ENCODE measurements around the gene DACT1.

Gene DACT1

DNA sequence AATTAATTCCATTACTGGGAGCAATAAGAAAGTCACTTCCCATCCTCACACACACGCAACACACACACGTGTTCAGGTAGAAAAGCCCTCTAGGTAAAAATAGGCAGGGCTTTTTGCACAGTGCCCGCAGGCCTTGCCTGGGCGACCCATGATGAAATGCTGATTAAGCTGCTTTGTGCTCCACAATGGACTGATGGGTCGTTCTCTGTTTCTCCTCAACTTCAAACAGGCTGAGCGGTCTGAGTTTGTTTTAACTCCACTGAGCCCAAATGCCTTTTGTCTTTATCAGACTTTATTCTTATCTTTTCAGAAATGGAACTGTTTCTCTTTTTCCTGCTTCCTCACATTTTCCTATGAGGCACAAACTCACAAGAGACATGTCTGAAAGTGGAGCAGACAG is 9.4 kb upstream of the DACT1 start:
- no peak for DNase-seq (ENCODE audit: low read depth)
- H3K4me3 ChIP-seq (ENCODE audit: low read depth, low read length) = no peak overlapping the region
- TF ChIP-seq, protein P1, sequence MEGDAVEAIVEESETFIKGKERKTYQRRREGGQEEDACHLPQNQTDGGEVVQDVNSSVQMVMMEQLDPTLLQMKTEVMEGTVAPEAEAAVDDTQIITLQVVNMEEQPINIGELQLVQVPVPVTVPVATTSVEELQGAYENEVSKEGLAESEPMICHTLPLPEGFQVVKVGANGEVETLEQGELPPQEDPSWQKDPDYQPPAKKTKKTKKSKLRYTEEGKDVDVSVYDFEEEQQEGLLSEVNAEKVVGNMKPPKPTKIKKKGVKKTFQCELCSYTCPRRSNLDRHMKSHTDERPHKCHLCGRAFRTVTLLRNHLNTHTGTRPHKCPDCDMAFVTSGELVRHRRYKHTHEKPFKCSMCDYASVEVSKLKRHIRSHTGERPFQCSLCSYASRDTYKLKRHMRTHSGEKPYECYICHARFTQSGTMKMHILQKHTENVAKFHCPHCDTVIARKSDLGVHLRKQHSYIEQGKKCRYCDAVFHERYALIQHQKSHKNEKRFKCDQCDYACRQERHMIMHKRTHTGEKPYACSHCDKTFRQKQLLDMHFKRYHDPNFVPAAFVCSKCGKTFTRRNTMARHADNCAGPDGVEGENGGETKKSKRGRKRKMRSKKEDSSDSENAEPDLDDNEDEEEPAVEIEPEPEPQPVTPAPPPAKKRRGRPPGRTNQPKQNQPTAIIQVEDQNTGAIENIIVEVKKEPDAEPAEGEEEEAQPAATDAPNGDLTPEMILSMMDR (IDR thresholded peaks at IDR 0.05; ENCODE audit: control insufficient read depth, extremely low read depth, insufficient read depth) = no peak

DNA sequence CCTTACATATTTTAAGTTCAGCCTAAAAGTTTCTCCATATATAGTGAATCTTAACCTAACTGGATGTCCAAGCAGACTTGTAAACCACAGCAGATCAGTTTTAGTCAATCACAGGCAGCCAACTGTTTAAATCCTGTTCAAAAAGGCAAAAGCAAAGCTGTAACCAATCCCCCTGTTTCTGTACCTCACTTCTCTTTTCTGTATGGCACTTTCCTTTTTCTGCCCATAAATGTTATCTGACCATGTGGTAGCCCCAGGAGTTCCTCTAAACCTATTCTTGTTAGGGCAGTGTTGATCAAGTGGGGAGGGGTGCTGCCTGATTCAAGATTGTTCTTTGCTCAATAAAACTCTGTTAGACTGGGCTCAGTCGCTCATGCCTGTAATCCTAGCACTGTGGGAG is 8.5 kb upstream of the DACT1 start:
- TF ChIP-seq, protein P1 (IDR thresholded peaks at IDR 0.05; ENCODE audit: control insufficient read depth, extremely low read depth, insufficient read depth) = no peak
- no peak overlapping the region for H3K4me3 ChIP-seq (ENCODE audit: low read depth, low read length)
- DNase-seq (ENCODE audit: low read depth) = no peak

DNA sequence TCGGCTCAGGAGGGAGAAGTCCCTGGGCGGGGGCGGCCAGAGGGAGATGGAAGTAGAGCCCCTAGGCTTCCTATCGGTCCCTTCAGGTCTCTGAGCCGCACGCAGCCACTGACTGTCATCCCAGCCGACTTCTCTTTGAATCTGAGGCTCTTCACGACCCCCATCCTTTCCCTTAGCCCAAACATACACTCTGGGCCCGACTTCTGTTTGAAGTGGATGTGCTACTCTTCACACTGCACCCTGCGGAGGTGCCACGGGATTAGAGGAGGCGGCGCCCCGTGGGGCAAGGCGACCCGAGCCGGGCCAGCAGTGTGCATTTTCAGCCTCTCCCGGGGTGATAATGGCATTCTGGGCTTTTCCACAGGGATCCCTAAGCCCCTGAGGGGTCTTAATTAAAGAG is 6.0 kb upstream of the DACT1 start:
- H3K4me3 ChIP-seq (ENCODE audit: low read depth, low read length) = no peak overlapping the region
- DNase-seq (ENCODE audit: low read depth) = no peak
- TF ChIP-seq, protein P1 (IDR thresholded peaks at IDR 0.05; ENCODE audit: control insufficient read depth, extremely low read depth, insufficient read depth) = no peak

DNA sequence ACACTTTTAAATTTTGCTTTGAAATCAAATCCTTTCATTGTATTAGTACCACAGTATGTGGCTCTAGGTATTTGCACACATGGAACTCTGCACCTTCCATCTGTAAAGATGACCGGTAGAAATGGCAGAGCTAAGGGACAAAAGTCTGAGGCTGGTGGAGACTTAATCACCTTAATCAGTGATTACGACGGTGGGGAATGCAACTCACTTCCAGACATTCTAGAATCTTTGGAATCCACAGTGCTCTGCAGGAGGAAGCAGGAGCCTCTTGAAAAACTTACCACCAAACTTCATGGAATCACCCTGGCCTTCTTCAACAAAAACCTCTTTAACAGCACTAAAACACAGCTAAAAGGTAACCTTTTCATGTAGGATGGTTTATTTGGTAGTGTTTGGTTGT is 3.9 kb upstream of the DACT1 start:
- no peak for DNase-seq (ENCODE audit: low read depth)
- no peak overlapping the region for H3K4me3 ChIP-seq (ENCODE audit: low read depth, low read length)

DNA sequence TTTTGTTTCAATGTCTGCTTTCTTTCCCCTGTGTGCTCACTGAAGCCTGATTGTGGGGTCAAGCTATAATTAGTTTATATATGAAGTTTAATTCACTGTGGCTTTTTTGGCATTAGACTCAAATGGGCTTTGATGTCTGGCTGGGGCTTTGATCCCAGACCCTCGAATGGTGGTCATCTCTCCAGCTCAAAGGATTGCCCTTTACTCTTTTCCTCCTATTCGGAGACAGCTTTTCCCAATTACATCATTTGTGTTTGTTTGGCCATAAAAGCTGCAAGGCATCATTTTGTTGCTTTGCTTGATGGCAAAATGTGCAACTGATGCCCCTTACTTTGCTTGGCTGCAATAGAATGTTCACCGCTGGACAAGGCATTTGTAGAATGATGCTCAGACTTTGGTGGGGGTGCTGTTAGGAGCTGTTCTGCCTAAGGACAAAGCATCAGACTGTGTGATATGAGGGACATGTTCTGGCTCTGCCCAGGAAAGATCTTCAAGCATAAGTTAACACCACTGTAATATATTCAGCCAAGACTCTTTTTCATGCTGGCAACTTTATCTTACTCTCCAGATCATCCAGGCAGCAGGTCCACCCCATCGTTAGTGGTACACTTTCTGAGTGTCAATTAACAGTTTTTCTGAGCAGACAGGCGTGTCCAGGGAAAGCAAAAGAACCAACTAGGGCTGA is 3.2 kb upstream of the DACT1 start:
- no peak overlapping the region for H3K4me3 ChIP-seq (ENCODE audit: low read depth, low read length)
- no peak for DNase-seq (ENCODE audit: low read depth)
- TF ChIP-seq, protein P1 (IDR thresholded peaks at IDR 0.05; ENCODE audit: control insufficient read depth, extremely low read depth, insufficient read depth) = no peak

More for the DNA sequence above, 3.9 kb upstream of the DACT1 start:
- TF ChIP-seq, protein P1 (IDR thresholded peaks at IDR 0.05; ENCODE audit: control insufficient read depth, extremely low read depth, insufficient read depth) = no peak

DNA sequence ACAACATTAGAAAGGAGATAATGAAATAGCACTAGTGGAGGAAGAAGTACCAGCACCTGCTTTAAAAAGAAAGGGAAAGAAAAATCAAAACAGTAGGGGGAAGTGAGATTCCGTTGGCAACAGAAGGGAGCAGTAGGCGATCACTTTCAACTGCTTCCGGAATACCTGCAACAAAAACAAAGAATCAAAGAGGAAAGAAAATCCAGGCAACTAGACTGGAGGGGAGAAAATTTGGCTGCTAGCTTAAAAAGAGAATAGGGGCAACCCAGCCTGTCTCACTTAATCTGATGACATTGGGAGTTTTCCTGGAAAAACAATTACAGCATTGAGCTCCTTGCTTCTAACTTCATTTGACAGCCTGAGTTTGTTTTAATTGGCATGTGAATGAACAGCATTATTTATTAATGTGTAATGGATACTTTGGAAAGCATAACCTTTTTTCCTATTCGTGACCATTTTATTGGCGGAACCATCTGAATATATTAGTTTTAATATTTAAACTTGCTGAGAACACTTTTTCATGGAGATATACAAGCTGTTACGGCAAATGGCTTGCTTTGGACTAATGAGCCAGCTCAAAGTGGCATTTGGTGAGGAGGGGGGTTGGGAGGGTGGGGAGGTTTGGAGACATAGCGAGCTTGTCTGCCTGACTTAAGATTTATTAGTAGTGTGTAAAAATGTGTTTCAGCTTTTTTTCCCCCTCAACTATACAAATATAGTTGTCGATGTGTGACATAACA is 2.5 kb upstream of the DACT1 start:
- DNase-seq (ENCODE audit: low read depth) = no peak
- H3K4me3 ChIP-seq (ENCODE audit: low read depth, low read length) = no peak overlapping the region
- TF ChIP-seq, protein P1 (IDR thresholded peaks at IDR 0.05; ENCODE audit: control insufficient read depth, extremely low read depth, insufficient read depth) = no peak

Measured in LNCaP clone FGC (cell line).